ENCODE results near the gene SIX1.

GRCh38 chr14:60691383-60692113 lies 42.3 kb upstream of the SIX1 start:
- TF ChIP-seq CTCF (IDR thresholded peaks at IDR 0.05) = no peak
- no peak for TF ChIP-seq POLR2A (IDR thresholded peaks at IDR 0.05)
